Lung (tissue), 12 donors: ENCODE data around the gene JPH3. TPM values are rescaled to one million over a fixed set of nuclear protein-coding genes. Genes with fewer than 3 reads are reported as not detected.

Experiments used
- ATAC-seq: fragments of 200-7000 bp; cut with Tn5 transposase; one replicate; pipeline ENCODE4 v1.9.1; 2020; ENCODE audit warnings: moderate number of reproducible peaks; ENCODE audit not compliant: insufficient read depth, low FRiP score
- DNase-seq, 3 donors: peaks; one replicate each; pipeline ENCODE4 v3.0.0-alpha.2; 2013 to 2017
- H3K27ac ChIP-seq, 2 donors: one replicate each; pipeline ENCODE4 v1.5.1; 2013; ENCODE audit warnings: mild to moderate bottlenecking in 2 of 2, moderate library complexity in 2 of 2, control low read depth in 1 of 2, inconsistent platforms in 1 of 2, low read depth in 1 of 2, low read length in 1 of 2
- H3K27me3 ChIP-seq, 3 donors: one replicate each; pipeline ENCODE4 v1.5.1; 2013; ENCODE audit warnings: low read length in 2 of 3; ENCODE audit not compliant: control insufficient read depth in 3 of 3, insufficient read depth in 3 of 3
- H3K36me3 ChIP-seq, 4 donors: one replicate each; pipeline ENCODE4 v1.5.1; 2013; ENCODE audit warnings: low read length in 4 of 4, mild to moderate bottlenecking in 1 of 4, moderate library complexity in 1 of 4; ENCODE audit not compliant: control insufficient read depth in 4 of 4, insufficient read depth in 4 of 4
- H3K4me1 ChIP-seq, 5 donors: one replicate each; pipeline ENCODE4 v1.5.1; 2013; ENCODE audit warnings: low read length in 5 of 5, mild to moderate bottlenecking in 2 of 5, moderate library complexity in 1 of 5; ENCODE audit not compliant: control insufficient read depth in 5 of 5, insufficient read depth in 5 of 5
- H3K4me3 ChIP-seq: one replicate; pipeline ENCODE4 v1.5.1; 2013; ENCODE audit warnings: mild to moderate bottlenecking, control low read depth, moderate library complexity
- H3K9ac ChIP-seq, 2 donors: one replicate each; pipeline ENCODE4 v1.5.1; 2013; ENCODE audit warnings: low read length in 2 of 2, control low read depth in 1 of 2; ENCODE audit not compliant: insufficient read depth in 1 of 2
- H3K9me3 ChIP-seq, 4 donors: one replicate each; pipeline ENCODE4 v1.5.1; 2013; ENCODE audit warnings: low read length in 3 of 4, mild to moderate bottlenecking in 1 of 4, moderate library complexity in 1 of 4; ENCODE audit not compliant: control insufficient read depth in 4 of 4, insufficient read depth in 3 of 4
- WGBS, 2 donors: extraction: QIAGEN DNeasy Blood & Tissue Kit; methylation state at CpG; one replicate each; pipeline ENCODE4 v1.1.7; 2013; 5-methylcytosine and 5-hydroxymethylcytosine counted together
- polyA plus RNA-seq, 2 donors: library from polyadenylated mRNA; stranded (reverse); fragments of 200-250 nt; gene quantifications; one replicate each; pipeline ENCODE4 v1.2.1, GENCODE V29; 2013
- total RNA-seq, 2 donors: library from RNA; depleted of rRNA in 1 of 2; stranded (reverse); fragments of >200 nt in 1 of 2; gene quantifications; one replicate each; pipeline ENCODE4 v1.2.1, GENCODE V29; 2014 to 2021
- TF ChIP-seq, protein P1 (sequence below): IDR thresholded peaks from 2 replicates; pipeline ENCODE4 v1.5.1; 2012; ENCODE audit warnings: mild to moderate bottlenecking; ENCODE audit errors: control extremely low read depth, extremely low read depth
- donor health status: control.
- donor health status: control.
- donor health status: Bipolar disorder and iron deficiency.
- donor health status: healthy.
- donor health status: DM: yes; HTN: yes; CAD: no.

Gene JPH3
- total and polyA plus RNA-seq, 4 donors: 0.04 to 0.68 (median 0.13) TPM

DNA sequence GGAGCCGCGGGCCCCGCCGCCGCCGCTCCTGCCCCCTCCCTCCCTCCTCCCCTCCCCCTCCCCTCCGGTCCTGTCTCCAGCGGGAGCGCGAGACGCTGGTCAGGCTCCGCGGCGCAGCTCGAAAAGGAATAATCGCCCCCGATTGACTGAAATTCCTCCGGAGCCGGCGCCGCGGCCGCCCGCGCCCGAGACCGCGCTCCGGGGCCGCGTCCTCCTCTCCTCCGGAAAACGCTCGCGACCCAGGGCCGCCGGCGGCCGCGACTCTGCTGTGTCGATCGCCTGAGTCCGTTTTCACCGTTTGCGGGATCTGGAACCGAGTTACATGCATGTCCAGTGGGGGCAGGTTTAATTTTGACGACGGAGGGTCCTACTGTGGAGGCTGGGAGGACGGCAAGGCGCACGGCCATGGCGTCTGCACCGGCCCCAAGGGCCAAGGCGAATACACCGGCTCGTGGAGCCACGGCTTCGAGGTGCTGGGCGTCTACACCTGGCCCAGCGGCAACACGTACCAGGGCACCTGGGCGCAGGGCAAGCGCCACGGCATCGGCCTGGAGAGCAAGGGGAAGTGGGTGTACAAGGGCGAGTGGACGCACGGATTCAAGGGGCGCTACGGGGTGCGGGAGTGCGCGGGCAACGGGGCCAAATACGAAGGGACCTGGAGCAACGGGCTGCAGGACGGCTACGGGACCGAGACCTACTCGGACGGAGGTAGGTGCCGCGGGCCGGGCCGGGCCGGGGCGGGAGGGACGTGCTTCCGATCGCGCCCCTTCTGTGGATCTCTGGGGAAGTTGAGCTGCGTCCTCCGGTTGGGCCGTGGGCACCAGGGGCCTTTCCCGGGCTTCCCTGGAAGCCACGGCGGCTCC, 744 bp downstream of the JPH3 start:
- WGBS, 2 donors: 1 to 3% methylated on average over 76 to 97 of the region's 97 CpGs
- peak in 1 of 3 donors; percentile 15 for DNase-seq
- no peak overlapping the region for H3K27ac ChIP-seq
- H3K4me3 ChIP-seq: no peak overlapping the region
- peaks cover 27 to 66% (median 43%) of the 10 kb centered on the region in 3 donors for H3K27me3 ChIP-seq
- TF ChIP-seq, protein P1, sequence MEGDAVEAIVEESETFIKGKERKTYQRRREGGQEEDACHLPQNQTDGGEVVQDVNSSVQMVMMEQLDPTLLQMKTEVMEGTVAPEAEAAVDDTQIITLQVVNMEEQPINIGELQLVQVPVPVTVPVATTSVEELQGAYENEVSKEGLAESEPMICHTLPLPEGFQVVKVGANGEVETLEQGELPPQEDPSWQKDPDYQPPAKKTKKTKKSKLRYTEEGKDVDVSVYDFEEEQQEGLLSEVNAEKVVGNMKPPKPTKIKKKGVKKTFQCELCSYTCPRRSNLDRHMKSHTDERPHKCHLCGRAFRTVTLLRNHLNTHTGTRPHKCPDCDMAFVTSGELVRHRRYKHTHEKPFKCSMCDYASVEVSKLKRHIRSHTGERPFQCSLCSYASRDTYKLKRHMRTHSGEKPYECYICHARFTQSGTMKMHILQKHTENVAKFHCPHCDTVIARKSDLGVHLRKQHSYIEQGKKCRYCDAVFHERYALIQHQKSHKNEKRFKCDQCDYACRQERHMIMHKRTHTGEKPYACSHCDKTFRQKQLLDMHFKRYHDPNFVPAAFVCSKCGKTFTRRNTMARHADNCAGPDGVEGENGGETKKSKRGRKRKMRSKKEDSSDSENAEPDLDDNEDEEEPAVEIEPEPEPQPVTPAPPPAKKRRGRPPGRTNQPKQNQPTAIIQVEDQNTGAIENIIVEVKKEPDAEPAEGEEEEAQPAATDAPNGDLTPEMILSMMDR: no peak
- peaks cover 0 to 12% (median 0%) of the 10 kb centered on the region in 4 donors for H3K9me3 ChIP-seq
- H3K9ac ChIP-seq: no peak overlapping the region
- ATAC-seq: no peak
- no peaks in the 10 kb centered on the region for H3K36me3 ChIP-seq
- peaks cover 0 to 7% (median 0%) of the 10 kb centered on the region in 5 donors for H3K4me1 ChIP-seq

DNA sequence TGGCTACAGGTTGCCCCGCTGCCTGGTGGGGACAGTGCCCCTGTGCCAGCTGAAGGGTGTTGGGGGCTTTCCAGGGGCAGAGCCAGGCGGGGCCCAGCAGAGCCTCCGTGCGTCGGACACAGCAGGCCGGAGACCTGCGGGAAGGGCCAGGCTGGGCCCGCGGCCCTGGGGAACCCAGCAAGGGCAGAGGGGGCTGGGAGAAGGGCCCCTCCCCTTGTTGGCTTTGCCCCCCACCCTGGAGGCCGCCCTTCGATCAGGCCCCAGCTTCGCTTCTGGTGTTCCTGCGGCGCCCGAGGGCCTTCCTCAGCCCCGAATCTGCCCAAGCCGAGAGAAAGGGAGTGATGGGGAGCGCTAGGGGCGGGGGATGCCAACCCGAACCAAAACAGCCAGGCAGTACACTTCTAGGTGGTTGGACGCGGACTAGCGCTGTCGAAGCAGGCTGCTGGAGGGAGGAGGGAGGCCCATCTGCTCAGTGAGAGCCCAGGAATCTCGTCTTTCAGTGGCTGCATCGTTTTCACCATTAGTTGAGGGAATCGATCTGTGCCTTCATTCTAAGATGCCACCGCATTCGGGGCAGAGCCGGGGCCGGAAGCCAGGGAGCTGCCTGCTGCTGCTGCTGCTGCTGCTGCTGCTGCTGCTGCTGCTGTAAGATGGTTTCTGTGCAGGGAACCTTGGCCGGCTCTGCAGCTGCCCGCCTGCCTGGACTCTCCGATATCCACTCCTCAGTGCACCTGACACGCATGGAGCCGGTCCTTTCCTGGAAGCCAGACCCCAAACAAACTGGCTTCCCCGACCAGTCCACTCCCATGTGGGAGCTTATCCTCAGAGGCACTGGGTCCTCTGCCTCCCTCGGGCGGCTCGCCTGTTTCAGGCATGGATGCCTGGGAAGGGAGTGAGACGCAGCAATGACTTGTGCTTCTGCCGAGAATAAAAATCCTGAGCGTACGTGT, 1.7 kb downstream of the JPH3 start:
- Histone ChIP-seq H3K27me3 (peaks cover 27 to 62% (median 40%) of the 10 kb centered on the region in 3 donors), H3K4me1 (peaks cover 0 to 7% (median 0%) of the 10 kb centered on the region in 5 donors), H3K4me3 (no peak overlapping the region), H3K27ac (no peak overlapping the region), H3K9ac (no peak overlapping the region), H3K9me3 (peaks cover 0 to 11% (median 0%) of the 10 kb centered on the region in 4 donors), H3K36me3 (no peaks in the 10 kb centered on the region)
- no peak for ATAC-seq
- DNase-seq: no peak
- TF ChIP-seq, protein P1: no peak
- WGBS, 2 donors: 13 to 15% methylated on average over 44 of the region's 44 CpGs

DNA sequence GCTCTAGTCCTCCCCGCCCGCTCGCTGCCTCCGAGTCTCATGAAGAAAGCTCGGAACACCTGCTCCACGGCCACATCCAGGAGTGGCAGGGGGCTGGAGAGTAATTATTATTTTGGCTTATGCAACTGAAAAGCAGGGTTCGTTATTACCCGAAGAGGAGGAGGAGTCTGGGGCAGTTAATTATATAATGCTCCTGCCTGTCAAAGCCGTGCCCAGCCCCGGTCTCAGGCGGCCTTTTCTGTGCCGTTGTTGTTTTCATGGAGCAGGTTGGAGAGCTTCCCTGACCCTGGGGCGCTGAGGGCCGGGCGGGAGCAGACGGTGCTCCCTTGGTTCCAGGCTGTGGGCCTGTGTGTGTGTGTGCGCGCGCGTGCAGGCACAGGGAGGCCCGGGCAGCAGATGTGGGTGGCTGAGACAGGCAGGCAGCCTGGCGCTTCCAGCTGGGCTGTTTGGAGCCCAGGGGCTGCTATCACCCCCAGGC, 2.4 kb downstream of the JPH3 start:
- peaks cover 0 to 7% (median 0%) of the 10 kb centered on the region in 5 donors for H3K4me1 ChIP-seq
- 75 to 78% methylated on average over 22 of the region's 22 CpGs for WGBS, 2 donors
- TF ChIP-seq, protein P1: no peak
- ATAC-seq: no peak
- no peak overlapping the region for H3K27ac ChIP-seq
- H3K36me3 ChIP-seq: no peaks in the 10 kb centered on the region
- H3K27me3 ChIP-seq: peaks cover 27 to 54% (median 33%) of the 10 kb centered on the region in 3 donors
- H3K9me3 ChIP-seq: peaks cover 0 to 7% (median 0%) of the 10 kb centered on the region in 4 donors
- DNase-seq: no peak
- no peak overlapping the region for H3K4me3 ChIP-seq
- no peak overlapping the region for H3K9ac ChIP-seq
